ENCODE measurements around the gene ITPK1.
A peak's percentile ranks its signal among the peaks of the same experiment; 100 is the strongest.
"Not testable (repeated sequence)": the region's sequence is repeated elsewhere in the genome, so short reads cannot be mapped to it uniquely, and the experiment has no call there.

The ITPK1 gene

GRCh38 chr14:93115821-93116675 is at the start of gene ITPK1:
Gene ITPK1 (minus strand): TSS chr14:93115925. CDS start chr14:93115163, 762 bp downstream.
- peak; percentile 70 to 75 for DNase-seq

- no peak for DNase-seq
Observed at GRCh38 chr14:93163564-93163963, 47.8 kb upstream of the ITPK1 start.

GRCh38 chr14:93161411-93161940 is 45.8 kb upstream of the ITPK1 start:
- no peak for DNase-seq

- DNase-seq = peak in 1 of 2 experiments; percentile 26
Observed at GRCh38 chr14:93160353-93160801, 44.7 kb upstream of the ITPK1 start.

- not testable (repeated sequence) for DNase-seq
Observed at GRCh38 chr14:93159625-93160352, 44.1 kb upstream of the ITPK1 start.

- not testable (repeated sequence) for DNase-seq
Observed at GRCh38 chr14:93158349-93158748, 42.6 kb upstream of the ITPK1 start.

- no peak for DNase-seq
Observed at GRCh38 chr14:93156693-93157369, 41.1 kb upstream of the ITPK1 start.

- DNase-seq = no peak
Observed at GRCh38 chr14:93155667-93156066, 39.9 kb upstream of the ITPK1 start.

- no peak for DNase-seq
Observed at GRCh38 chr14:93153121-93153520, 37.4 kb upstream of the ITPK1 start.

GRCh38 chr14:93150227-93151208 is 34.8 kb upstream of the ITPK1 start:
- peak in 1 of 2 experiments; percentile 21 for DNase-seq

- DNase-seq = no peak
Observed at GRCh38 chr14:93148979-93149378, 33.3 kb upstream of the ITPK1 start.

GRCh38 chr14:93146119-93146518 is 30.4 kb upstream of the ITPK1 start:
- DNase-seq = peak; percentile 26 to 30

- DNase-seq = no peak
Observed at GRCh38 chr14:93142854-93143652, 27.3 kb upstream of the ITPK1 start.

GRCh38 chr14:93137864-93138263 is 22.1 kb upstream of the ITPK1 start:
- no peak for DNase-seq

- not testable (repeated sequence) for DNase-seq
Observed at GRCh38 chr14:93136508-93136907, 20.8 kb upstream of the ITPK1 start.

- no peak for DNase-seq
Observed at GRCh38 chr14:93136009-93136408, 20.3 kb upstream of the ITPK1 start.

GRCh38 chr14:93135399-93135798 is 19.7 kb upstream of the ITPK1 start:
- no peak for DNase-seq

- DNase-seq = no peak
Observed at GRCh38 chr14:93133464-93133863, 17.7 kb upstream of the ITPK1 start.

- peak in 1 of 2 experiments; percentile 27 for DNase-seq
Observed at GRCh38 chr14:93132472-93133065, 16.8 kb upstream of the ITPK1 start.

- not testable (repeated sequence) for DNase-seq
Observed at GRCh38 chr14:93131257-93131820, 15.6 kb upstream of the ITPK1 start.
